DMS53 treated with DMSO at 0.1 percent for 48 hours (cell line): Measurements from ENCODE around the gene PROKR1.
"Not testable (repeated sequence)": the region's sequence is repeated elsewhere in the genome, so short reads cannot be mapped to it uniquely, and the experiment has no call there.

Experiments
- DNase-seq: peaks from one replicate; lab custom pipeline; 2025; ENCODE audit not compliant: unreplicated experiment; lab: John Stamatoyannopoulos, UW

Gene PROKR1

DNA sequence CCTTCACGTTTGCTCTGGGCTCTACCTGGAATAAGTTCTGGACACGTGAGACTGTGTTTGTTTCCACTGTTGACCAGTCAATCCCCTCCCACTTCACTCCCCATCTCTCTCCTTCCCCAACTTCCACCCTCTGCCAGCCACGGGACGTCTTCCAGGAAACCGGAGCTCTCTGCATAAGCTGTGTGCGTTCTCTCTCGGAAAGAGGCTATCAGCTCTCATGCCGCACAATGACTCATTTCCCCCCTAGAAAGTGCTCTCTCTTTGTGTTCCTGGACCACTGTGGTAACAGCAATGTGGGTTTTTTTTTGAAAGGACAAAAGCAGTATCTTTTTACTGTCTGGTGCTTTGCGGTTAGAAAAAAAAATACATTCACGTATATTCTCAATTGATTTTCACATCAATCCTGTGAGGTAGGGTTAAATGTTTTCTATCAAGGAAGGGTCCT lies 10.2 kb downstream of the PROKR1 start:
- no peak for DNase-seq

GRCh38 chr2:68658266-68658665 lies 14.9 kb downstream of the PROKR1 start:
- DNase-seq: no peak

DNA sequence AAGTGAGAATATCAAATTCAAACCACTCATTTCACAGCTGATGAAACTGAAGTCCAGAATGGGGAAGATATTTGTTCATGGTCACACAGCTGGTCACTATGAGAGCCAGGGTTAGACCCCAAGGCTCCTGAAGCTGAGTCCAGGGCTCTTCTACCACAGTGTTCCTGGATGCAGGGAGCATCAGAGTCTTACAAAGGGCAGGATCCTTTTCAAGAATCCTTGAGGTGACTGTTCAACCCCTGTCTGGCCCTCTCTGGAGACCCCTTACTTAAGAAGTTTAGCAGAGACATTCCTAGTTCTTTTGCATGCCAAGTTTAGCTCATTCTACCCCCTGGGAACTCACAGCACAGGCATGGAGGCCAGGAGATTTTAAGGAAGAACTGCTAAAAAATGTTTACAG lies 15.7 kb downstream of the PROKR1 start:
- DNase-seq: no peak

DNA sequence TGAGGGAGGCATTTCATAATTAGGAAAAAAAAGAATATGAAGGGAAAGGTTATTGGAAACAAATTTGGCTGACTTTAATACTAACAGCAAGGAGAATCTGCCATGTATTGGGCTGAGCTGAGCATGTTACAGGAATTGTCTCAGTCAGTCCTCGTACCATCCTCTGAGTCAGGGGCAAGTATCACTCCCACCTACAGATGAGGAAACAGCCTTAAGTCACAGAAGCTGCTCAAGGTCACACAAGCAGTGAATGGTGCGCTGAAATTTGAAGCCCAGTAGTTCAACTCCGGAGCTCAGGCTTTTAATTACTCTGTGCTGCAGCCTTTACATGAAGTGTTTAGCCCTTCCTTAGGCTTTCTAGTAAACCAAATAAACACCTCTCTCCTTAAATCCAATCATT lies 17.3 kb downstream of the PROKR1 start:
- no peak for DNase-seq

DNA sequence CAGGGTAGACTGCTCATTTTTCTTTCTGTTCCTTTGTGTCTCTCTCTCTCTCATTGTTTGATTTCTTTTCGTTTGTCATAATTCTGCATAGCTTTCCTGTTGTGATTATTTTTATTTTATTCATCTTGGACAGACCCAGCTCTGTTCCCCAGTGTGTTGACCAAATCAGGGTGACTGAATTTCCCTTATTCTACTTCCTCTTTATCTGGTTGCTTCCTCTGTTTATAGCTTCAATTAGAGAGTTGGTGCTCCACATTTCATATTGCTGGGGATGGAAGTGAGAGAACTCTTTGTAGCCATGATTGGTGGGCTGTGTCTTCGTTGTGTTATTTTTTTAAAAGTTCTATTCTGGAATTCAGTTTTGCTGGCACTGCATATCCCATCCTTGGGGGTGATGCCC lies 19.1 kb downstream of the PROKR1 start:
- DNase-seq: no peak

- no peak for DNase-seq
These were observed 20.2 kb downstream of the PROKR1 start for GRCh38 chr2:68663371-68664156.

GRCh38 chr2:68667371-68667770 lies 24.0 kb downstream of the PROKR1 start:
- DNase-seq: no peak

DNA sequence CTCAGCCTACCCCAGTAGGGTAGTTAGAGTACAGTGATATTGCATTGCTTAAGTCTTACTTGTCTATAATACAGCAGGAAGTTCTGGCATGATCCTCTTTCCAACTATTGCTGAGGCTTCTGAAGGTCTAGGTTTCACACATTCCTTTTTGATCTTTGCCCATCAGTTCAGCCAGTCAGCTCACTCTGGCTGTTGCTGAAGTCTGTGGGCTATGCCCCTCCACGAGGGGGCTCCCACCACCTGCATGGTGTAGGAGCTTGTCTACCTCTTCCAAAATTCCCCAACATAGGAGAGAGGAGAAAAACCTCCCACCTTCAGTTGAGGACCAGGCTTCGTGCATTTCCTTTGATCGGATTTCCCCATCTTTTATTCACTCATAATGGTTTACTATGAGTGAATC lies 26.3 kb downstream of the PROKR1 start:
- DNase-seq: no peak

- DNase-seq: no peak
These were observed 28.6 kb downstream of the PROKR1 start for GRCh38 chr2:68671961-68672360.

- DNase-seq: no peak
These were observed 30.3 kb downstream of the PROKR1 start for GRCh38 chr2:68673631-68674030.

DNA sequence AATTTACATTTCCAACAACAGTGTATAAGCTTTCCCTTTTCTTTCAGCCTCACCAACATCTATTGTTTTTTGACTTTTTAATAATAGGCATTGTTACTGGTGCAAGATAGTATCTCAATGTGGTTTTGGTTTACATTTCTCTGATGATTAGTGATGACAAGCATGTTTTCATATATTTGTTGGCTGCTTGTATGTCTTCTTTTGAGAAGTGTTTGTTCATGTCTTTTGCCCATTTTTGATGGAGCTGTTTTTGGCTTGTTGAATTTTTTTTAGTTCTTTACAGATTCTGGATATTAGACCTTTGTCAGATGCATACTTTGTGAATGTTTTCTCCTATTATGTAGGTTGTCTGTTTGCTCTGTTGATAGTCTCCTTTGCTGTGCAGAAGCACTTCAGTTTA lies 32.1 kb downstream of the PROKR1 start:
- no peak for DNase-seq

GRCh38 chr2:68677837-68678236 lies 34.5 kb downstream of the PROKR1 start:
- not testable (repeated sequence) for DNase-seq

- DNase-seq: peak; percentile 30
These were observed 36.0 kb downstream of the PROKR1 start for GRCh38 chr2:68679166-68679916.

- peak; percentile 18 for DNase-seq
These were observed 36.5 kb downstream of the PROKR1 start for GRCh38 chr2:68679917-68680267.

DNA sequence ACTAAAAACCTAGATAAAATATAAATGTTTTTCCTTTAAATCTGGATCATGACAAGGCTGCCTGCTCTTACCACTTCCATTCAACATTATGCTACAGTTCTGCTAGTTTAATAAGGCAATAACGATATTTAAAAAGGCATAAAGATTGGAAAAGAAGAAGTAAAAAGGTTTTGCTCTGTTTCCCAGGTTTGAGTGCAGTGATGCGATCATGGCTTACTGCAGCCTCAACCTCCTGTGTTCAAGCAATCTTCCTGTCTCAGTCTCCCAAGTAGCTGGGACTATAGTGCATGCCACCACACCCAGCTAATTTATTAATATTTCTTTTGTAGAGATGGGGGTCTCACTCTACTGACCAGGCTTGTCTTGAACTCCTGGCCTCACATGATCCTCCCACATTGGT lies 40.8 kb downstream of the PROKR1 start:
- no peak for DNase-seq

GRCh38 chr2:68686178-68686577 lies 42.8 kb downstream of the PROKR1 start:
- DNase-seq: no peak

DNA sequence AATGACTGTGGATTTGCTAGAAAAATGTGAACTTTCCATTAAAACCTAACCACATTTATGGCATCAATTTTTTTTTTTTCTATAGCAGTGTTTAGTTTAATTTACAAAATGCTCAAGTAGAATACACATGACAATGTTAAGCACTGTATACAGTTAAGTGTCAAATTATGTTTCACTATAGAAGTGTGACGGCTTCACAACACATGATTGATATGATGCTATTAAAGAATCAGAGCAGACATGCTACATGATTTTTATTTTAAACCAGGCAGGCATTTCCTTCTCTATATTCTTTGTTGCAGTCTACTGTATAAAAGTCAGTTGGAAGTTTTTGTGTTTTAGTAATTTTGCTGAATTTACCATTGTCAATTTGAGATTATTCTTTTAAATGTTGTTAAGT lies 43.6 kb downstream of the PROKR1 start:
- DNase-seq: no peak

- DNase-seq: no peak
These were observed 46.5 kb downstream of the PROKR1 start for GRCh38 chr2:68689553-68690537.

DNA sequence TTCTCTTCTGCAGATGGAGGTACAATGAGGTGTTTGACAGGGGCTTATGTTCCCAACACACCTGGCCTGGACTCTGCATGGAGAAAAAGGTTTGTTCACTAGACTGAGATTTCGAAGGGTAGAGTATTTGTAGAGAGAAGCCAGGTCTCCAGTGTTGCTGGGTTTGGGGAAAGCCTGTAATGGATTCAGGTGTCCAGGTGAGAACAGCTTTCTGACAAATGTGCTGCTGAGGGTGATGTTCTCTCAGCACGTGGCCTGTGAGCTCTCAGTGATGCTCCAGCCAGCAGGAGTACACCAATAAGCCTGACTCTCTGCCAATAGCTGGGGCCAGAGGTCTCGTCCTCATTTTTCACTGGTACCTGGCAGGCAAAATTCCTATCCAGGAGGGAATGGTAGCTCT lies 47.5 kb downstream of the PROKR1 start:
- DNase-seq: no peak

DNA sequence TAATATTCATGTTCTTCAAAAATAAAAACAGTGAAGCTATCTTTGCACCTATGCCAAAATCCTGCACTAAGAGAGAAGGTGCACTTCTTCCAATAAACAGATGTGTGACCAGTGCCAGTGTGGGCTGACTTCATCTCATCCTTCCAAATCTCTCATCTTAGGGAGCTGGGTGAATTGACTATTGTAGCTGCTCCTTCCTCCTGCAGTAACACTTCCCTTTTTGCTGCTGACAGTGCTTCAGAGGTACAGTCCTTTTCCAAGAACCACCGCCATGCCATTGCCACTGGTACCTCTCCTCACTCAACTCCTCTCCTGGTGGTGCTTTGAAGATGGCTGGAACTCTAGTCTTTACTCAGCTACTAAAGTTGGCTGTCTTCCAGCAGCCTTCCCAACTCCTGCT lies 49.1 kb downstream of the PROKR1 start:
- DNase-seq: no peak

- no peak for DNase-seq
These were observed 50.6 kb downstream of the PROKR1 start for GRCh38 chr2:68693951-68694350.
